Neural cell (in vitro differentiated cells): ENCODE results near the gene CCM2L. TPM values are rescaled to one million over a fixed set of nuclear protein-coding genes. Genes with fewer than 3 reads are reported as not detected.

ENCODE experiments used
- H2AFZ ChIP-seq: fragments of 200-600, 300-800 bp; sonication (generic), shearing (Covaris generic); 2 replicates; pipeline ENCODE4 v1.6.0; 2014; ENCODE audit warnings: low read depth, mild to moderate bottlenecking, antibody characterized with exemption, low read length, moderate library complexity
- H3F3A ChIP-seq: fragments of 200-600 bp; shearing (Covaris generic); 2 replicates; pipeline ENCODE4 v1.6.1; 2016; ENCODE audit warnings: mild to moderate bottlenecking, moderate library complexity, mixed read lengths, antibody characterized with exemption, low read length; ENCODE audit not compliant: insufficient read depth, poor library complexity, severe bottlenecking
- H3K27ac ChIP-seq: fragments of 200-600, 300-800 bp; sonication (generic), shearing (Covaris generic); 2 replicates; pipeline ENCODE4 v1.5.1; 2014; ENCODE audit warnings: mild to moderate bottlenecking, low read length, moderate library complexity
- H3K27me3 ChIP-seq: fragments of 300-800, 200-600 bp; sonication (generic), shearing (Covaris generic); 2 replicates; pipeline ENCODE4 v1.6.0; 2014; ENCODE audit warnings: mild to moderate bottlenecking, low read depth, low read length, moderate library complexity; ENCODE audit not compliant: insufficient read depth
- H3K36me3 ChIP-seq: fragments of 300-800, 200-600 bp; sonication (generic), shearing (Covaris generic); 2 replicates; pipeline ENCODE4 v1.5.1; 2014; ENCODE audit warnings: mild to moderate bottlenecking, antibody characterized with exemption, low read length, moderate library complexity; ENCODE audit not compliant: insufficient read depth
- H3K4me2 ChIP-seq: fragments of 300-800, 200-600 bp; sonication (generic), shearing (Covaris generic); 2 replicates; pipeline ENCODE4 v1.6.0; 2014; ENCODE audit warnings: mild to moderate bottlenecking, low read length
- H3K4me3 ChIP-seq: fragments of 300-800, 200-600 bp; sonication (generic), shearing (Covaris generic); 2 replicates; pipeline ENCODE4 v1.5.1; 2014; ENCODE audit warnings: mild to moderate bottlenecking, low read length, moderate library complexity
- H3K79me2 ChIP-seq: fragments of 200-600 bp; shearing (Covaris generic); replicated peaks from 2 replicates; pipeline ENCODE4 v1.6.0; 2014; ENCODE audit warnings: mild to moderate bottlenecking, low read length, moderate library complexity; ENCODE audit not compliant: insufficient read depth
- H3K9ac ChIP-seq: fragments of 300-800, 200-600 bp; sonication (generic), shearing (Covaris generic); 2 replicates; pipeline ENCODE4 v1.6.1; 2016; ENCODE audit warnings: mild to moderate bottlenecking, low read length, mixed read lengths
- H3K9me2 ChIP-seq: fragments of 200-600 bp; shearing (Covaris generic); 2 replicates; pipeline ENCODE4 v1.6.1; 2016; ENCODE audit warnings: mild to moderate bottlenecking, low read length, mixed read lengths; ENCODE audit not compliant: insufficient read depth
- H3K9me3 ChIP-seq: fragments of 200-600, 300-800 bp; sonication (generic), shearing (Covaris generic); 2 replicates; pipeline ENCODE4 v1.6.1; 2016; ENCODE audit warnings: mild to moderate bottlenecking, mixed run types, low read length, moderate library complexity, mixed read lengths
- H4K20me1 ChIP-seq: fragments of 200-600 bp; shearing (Covaris generic); 2 replicates; pipeline ENCODE4 v1.6.1; 2016; ENCODE audit warnings: mild to moderate bottlenecking, mixed run types; ENCODE audit not compliant: insufficient read depth
- EP300 ChIP-seq: fragments of 450-650 bp; conservative IDR thresholded peaks from 2 replicates; pipeline ENCODE4 v1.6.1; 2014; ENCODE audit warnings: antibody characterized with exemption, mild to moderate bottlenecking, moderate library complexity; ENCODE audit not compliant: poor library complexity, severe bottlenecking
- EZH2 ChIP-seq: fragments of 200-600, 300-800 bp; shearing (Covaris generic), sonication (generic); IDR thresholded peaks from 2 replicates; pipeline ENCODE4 v1.6.1; 2014; ENCODE audit warnings: antibody characterized with exemption, low read length, borderline replicate concordance, mild to moderate bottlenecking; ENCODE audit not compliant: insufficient read depth, poor library complexity, severe bottlenecking
- MXI1 ChIP-seq: fragments of 450-650 bp; conservative IDR thresholded peaks from 2 replicates; pipeline ENCODE4 v1.6.1; 2014; ENCODE audit warnings: antibody characterized with exemption, mild to moderate bottlenecking; ENCODE audit not compliant: poor library complexity, severe bottlenecking
- POLR2AphosphoS5 ChIP-seq: IDR thresholded peaks from 2 replicates; pipeline ENCODE4 v1.6.1; 2012
- RAD21 ChIP-seq: fragments of 450-650 bp; conservative IDR thresholded peaks from 2 replicates; pipeline ENCODE4 v1.6.1; 2014; ENCODE audit warnings: antibody characterized with exemption, mild to moderate bottlenecking, moderate library complexity
- SMC3 ChIP-seq: fragments of 450-650 bp; conservative IDR thresholded peaks from 2 replicates; pipeline ENCODE4 v1.6.1; 2014; ENCODE audit warnings: antibody characterized with exemption, mild to moderate bottlenecking, moderate library complexity; ENCODE audit not compliant: poor library complexity
- TAF1 ChIP-seq: IDR thresholded peaks from 2 replicates; pipeline ENCODE4 v1.6.1; 2012; ENCODE audit warnings: low read depth
- polyA plus RNA-seq: library from polyadenylated mRNA; depleted of rRNA; stranded (reverse); fragments of >200 nt; gene quantifications from 2 replicates; pipeline ENCODE4 v1.2.3, GENCODE V29; 2014
- TF ChIP-seq, protein P1 (sequence below): IDR thresholded peaks from 2 replicates; pipeline ENCODE4 v1.6.1; 2012; ENCODE audit warnings: borderline replicate concordance
- TF ChIP-seq, protein P2 (sequence below): fragments of 450-650 bp; IDR thresholded peaks from 2 replicates; pipeline ENCODE4 v1.5.1; 2014; ENCODE audit warnings: antibody characterized with exemption, mild to moderate bottlenecking, moderate library complexity; ENCODE audit not compliant: poor library complexity, severe bottlenecking

The CCM2L gene
- polyA plus RNA-seq, 1 donor from 2014 or later: 3.0 TPM

DNA sequence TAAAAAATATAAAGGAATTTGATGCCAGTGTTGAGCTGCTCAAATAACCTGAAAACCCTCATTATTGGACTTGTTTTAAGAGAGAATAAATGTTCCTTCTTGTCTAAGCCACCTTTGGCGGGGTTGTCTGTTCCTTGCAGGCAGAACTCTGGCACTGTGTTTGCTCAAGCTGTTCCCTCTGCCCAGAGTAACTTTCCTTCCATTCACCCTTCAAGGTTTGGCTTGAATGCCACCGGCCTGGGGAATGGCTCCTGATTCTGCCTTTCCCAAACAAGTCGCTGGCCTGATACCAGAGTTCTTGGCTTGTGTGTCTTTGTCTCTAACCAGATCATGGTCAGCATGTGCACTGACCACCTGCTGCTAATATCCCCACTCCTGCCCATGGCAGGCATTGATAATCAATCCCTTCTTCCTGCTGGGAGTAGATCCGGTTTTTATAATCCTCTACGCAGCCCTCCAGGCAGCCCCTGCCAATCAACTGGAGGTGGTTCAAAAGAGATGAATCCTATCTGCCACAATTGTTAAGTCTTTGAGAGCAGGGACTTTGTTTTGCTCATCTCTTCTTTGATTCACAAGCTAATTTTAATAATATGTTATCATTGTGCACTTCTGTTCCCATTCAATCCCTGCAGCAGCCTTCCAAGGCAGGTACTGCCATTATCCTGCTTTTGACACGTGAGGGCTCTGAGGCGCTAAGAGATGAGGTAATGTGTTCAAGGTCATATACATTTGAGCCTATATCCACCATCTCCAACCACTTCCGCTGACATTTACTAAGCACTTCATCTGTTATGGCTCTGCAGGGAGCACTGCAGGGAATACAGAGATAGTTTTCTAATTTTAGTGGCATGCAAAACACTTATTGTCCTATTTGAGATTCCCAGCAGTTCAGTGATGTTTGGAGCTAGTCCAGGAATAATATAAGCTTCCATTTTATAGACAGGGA, 3.1 kb upstream of the CCM2L start:
- H3K4me2 ChIP-seq: peak overlapping the region; percentile 3
- peak; percentile 51 for TF ChIP-seq POLR2AphosphoS5
- TF ChIP-seq MXI1: peak; percentile 33
- TF ChIP-seq, protein P1, sequence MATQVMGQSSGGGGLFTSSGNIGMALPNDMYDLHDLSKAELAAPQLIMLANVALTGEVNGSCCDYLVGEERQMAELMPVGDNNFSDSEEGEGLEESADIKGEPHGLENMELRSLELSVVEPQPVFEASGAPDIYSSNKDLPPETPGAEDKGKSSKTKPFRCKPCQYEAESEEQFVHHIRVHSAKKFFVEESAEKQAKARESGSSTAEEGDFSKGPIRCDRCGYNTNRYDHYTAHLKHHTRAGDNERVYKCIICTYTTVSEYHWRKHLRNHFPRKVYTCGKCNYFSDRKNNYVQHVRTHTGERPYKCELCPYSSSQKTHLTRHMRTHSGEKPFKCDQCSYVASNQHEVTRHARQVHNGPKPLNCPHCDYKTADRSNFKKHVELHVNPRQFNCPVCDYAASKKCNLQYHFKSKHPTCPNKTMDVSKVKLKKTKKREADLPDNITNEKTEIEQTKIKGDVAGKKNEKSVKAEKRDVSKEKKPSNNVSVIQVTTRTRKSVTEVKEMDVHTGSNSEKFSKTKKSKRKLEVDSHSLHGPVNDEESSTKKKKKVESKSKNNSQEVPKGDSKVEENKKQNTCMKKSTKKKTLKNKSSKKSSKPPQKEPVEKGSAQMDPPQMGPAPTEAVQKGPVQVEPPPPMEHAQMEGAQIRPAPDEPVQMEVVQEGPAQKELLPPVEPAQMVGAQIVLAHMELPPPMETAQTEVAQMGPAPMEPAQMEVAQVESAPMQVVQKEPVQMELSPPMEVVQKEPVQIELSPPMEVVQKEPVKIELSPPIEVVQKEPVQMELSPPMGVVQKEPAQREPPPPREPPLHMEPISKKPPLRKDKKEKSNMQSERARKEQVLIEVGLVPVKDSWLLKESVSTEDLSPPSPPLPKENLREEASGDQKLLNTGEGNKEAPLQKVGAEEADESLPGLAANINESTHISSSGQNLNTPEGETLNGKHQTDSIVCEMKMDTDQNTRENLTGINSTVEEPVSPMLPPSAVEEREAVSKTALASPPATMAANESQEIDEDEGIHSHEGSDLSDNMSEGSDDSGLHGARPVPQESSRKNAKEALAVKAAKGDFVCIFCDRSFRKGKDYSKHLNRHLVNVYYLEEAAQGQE: peak; percentile 85
- TF ChIP-seq TAF1: no peak
- TF ChIP-seq SMC3: no peak
- TF ChIP-seq, protein P2, sequence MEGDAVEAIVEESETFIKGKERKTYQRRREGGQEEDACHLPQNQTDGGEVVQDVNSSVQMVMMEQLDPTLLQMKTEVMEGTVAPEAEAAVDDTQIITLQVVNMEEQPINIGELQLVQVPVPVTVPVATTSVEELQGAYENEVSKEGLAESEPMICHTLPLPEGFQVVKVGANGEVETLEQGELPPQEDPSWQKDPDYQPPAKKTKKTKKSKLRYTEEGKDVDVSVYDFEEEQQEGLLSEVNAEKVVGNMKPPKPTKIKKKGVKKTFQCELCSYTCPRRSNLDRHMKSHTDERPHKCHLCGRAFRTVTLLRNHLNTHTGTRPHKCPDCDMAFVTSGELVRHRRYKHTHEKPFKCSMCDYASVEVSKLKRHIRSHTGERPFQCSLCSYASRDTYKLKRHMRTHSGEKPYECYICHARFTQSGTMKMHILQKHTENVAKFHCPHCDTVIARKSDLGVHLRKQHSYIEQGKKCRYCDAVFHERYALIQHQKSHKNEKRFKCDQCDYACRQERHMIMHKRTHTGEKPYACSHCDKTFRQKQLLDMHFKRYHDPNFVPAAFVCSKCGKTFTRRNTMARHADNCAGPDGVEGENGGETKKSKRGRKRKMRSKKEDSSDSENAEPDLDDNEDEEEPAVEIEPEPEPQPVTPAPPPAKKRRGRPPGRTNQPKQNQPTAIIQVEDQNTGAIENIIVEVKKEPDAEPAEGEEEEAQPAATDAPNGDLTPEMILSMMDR: no peak
- TF ChIP-seq RAD21: no peak
- TF ChIP-seq EP300: peak; percentile 77
- H3K27me3 ChIP-seq: no peaks in the 10 kb centered on the region
- H3K4me3 ChIP-seq: peak overlapping the region; percentile 42
- no peaks in the 10 kb centered on the region for H3K9me3 ChIP-seq
- H3K79me2 ChIP-seq: no peaks in the 10 kb centered on the region
- no peaks in the 10 kb centered on the region for H4K20me1 ChIP-seq
- H3K27ac ChIP-seq: peak overlapping the region; percentile 71
- no peak overlapping the region for H2AFZ ChIP-seq
- H3K36me3 ChIP-seq: no peaks in the 10 kb centered on the region
- no peaks in the 10 kb centered on the region for H3F3A ChIP-seq
- H3K9me2 ChIP-seq: no peaks in the 10 kb centered on the region
- H3K9ac ChIP-seq: peak overlapping the region; percentile 45

DNA sequence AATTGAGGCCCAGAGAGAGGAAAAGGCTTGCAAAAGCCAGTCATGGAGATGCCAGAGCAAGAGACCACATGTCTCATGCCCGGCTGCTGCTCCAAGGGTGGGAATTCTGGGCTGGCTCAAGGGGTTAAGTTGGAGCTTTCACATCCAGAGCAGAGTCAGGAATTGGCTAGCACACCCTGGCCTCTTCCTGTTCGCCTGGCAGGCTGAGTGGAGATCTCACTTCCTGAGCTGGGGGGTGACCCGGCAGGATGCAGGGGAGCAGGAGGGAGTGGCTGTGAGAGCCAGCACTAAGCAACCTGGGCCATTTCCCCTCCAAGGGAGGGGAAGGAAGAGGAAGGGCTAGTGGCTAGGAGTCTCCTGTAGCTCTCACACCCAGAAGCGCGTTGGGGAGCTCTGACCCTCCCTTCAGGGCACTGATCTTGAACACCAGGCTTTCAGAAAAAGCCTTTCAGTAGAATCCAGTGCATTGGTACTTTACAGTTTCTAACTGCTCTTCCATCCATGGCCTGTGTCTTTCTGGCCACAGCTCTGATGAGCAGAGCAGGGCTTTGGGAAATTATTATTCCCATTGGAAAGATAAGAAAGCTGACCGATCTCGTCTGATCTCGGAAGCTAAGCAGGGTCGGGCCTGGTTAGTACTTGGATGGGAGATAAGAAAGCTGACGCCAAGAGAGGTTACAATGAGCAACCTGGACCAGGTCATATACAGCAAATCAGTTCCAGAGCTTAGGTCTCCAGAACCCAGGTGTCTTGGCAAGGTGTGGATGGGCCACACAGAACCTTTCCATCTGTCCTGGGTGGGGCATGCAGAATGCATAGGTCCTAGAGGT, 2.2 kb upstream of the CCM2L start:
- Histone ChIP-seq H3K9me2 (no peaks in the 10 kb centered on the region), H3K27ac (peak overlapping the region; percentile 71), H4K20me1 (no peaks in the 10 kb centered on the region), H3K79me2 (no peaks in the 10 kb centered on the region), H3K4me3 (peak overlapping the region; percentile 42), H3K9ac (no peak overlapping the region), H2AFZ (no peak overlapping the region), H3K9me3 (no peaks in the 10 kb centered on the region), H3K27me3 (no peaks in the 10 kb centered on the region), H3K36me3 (no peaks in the 10 kb centered on the region), H3F3A (no peaks in the 10 kb centered on the region), H3K4me2 (no peak overlapping the region)
- TF ChIP-seq, protein P1: no peak
- TF ChIP-seq SMC3 (no peak), EZH2 (no peak), TAF1 (no peak), POLR2AphosphoS5 (no peak), EP300 (no peak), RAD21 (no peak), MXI1 (no peak)
- TF ChIP-seq, protein P2: no peak
